Heart left ventricle (tissue), 13 donors: ENCODE measurements around the gene TRRAP.

ENCODE experiments used
- POLR2A ChIP-seq, 2 donors: fragments of 450-650 bp; IDR thresholded peaks; one replicate each; pipeline ENCODE4 v1.6.1; 2017; ENCODE audit warnings: antibody characterized with exemption in 2 of 2, mild to moderate bottlenecking in 2 of 2, moderate library complexity in 2 of 2
- TF ChIP-seq, protein P1 (sequence below), 12 donors: fragments of 200-600 bp; sonication (generic) in 4 of 12; IDR thresholded peaks; one replicate each; pipeline versions ENCODE4 v1.5.0 to v1.8.0; 2018 to 2022; ENCODE audit warnings: antibody characterized with exemption in 12 of 12, mild to moderate bottlenecking in 5 of 12
- donor health status: ischemic (EF 13 %, LVEDD 7.1; RV severe dilation, severe dysfunction).
- donor health status: DM: no; HTN: yes; CAD: no.
- donor health status: DM: no; HTN: no; CAD: no.
- donor health status: ischemic (EF 25% LVEDD 6.9; RV normal size, moderate dysfunction).
- donor health status: ischemic (EF 25% LVEDD 5.7; RV mildly dilated, moderate dysfunction).
- donor health status: ischemic (EF 35%, LVEDD 5.7; RV mildly dilated, moderate dysfunction).
- donor health status: nonischemic (EF 11% LVEDD 7.7; RV severe dilation, severe dysfunction).
- donor health status: DM: yes; HTN: yes; CAD: no.
- donor health status: PGD.
- donor health status: ischemic (EF 29% LVEDD 5.4; RV normal size, mild dysfunction).
- donor health status: nonischemic (EF 23%, LVEDD 6.1; RV moderate dilation, normal function).

DNA sequence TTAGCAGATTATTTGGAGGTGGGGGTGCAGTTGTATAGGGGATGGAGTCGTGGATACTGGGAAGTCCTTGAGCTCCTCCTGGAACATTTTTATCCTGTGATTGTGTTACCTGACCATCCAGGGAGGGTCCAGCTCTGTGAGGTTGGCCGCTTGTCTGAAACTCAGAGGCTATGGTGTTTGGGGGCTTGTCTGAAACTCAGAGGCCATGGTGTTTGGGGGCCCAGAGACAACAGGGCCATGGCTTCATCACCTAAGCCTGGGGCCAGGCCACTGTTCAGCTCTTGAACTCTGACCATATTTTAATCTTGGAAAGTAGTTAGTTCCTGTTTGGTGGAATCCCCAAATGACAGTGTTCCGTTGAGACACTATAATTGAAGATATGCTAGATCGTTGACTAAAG is 66.1 kb downstream of the TRRAP start:
- TF ChIP-seq, protein P1, sequence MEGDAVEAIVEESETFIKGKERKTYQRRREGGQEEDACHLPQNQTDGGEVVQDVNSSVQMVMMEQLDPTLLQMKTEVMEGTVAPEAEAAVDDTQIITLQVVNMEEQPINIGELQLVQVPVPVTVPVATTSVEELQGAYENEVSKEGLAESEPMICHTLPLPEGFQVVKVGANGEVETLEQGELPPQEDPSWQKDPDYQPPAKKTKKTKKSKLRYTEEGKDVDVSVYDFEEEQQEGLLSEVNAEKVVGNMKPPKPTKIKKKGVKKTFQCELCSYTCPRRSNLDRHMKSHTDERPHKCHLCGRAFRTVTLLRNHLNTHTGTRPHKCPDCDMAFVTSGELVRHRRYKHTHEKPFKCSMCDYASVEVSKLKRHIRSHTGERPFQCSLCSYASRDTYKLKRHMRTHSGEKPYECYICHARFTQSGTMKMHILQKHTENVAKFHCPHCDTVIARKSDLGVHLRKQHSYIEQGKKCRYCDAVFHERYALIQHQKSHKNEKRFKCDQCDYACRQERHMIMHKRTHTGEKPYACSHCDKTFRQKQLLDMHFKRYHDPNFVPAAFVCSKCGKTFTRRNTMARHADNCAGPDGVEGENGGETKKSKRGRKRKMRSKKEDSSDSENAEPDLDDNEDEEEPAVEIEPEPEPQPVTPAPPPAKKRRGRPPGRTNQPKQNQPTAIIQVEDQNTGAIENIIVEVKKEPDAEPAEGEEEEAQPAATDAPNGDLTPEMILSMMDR (IDR thresholded peaks at IDR 0.05), result no peak
- TF ChIP-seq POLR2A (IDR thresholded peaks at IDR 0.05), result no peak
